ENCODE measurements around the gene YKT6.

YKT6 gene

GRCh38 chr7:44220358-44221112, 19.8 kb downstream of the YKT6 start:
- no peak for DNase-seq

DNA sequence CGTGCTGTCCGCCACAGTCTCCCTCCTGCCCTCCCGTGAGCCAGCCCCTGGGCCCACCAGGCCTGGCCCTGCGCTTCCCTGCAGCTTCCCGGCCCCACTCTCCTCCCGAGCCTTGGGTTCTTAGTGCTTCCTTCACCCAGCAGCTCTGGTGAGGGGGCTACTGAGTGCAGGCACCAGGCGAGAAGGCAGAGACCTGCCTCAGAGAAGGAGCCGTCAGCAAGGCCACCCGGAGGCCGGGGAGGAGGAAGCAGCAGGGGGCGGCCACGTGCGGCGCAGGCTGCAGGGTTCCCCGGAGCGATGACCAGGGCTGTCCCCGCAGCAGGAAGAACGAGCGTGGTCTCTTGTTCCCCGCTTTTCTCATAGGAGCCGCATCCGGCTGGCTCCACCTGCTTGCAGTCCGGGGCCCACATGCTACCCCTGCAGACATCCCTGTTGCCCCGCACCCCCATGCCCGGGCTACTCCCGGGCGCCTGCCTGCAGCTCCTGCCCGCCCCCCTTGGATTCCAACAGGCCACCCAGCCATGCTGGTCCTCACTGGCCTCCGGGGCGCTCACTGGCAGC, 20.5 kb downstream of the YKT6 start:
- DNase-seq, result no peak

DNA sequence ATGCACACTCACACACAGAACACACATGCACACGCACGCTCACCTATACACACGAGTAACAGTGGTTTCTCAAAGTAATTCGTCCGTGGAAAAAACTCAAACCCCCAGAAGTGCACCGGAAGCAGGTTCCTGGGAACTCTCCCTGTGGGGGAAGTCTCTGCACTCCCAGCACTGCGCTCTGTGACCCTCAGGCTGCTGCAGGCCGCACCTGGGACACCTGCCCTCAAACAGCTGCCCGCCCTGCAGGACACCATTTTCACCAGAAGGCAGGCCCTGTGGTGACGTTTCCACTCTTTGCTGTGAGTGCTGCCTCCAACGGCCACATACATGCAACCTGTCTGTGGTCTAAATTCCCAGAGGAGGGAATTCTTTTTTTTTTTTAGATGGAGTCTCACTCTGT, 21.3 kb downstream of the YKT6 start:
- no peak for DNase-seq

GRCh38 chr7:44222776-44223261, 22.0 kb downstream of the YKT6 start:
- DNase-seq, result no peak

DNA sequence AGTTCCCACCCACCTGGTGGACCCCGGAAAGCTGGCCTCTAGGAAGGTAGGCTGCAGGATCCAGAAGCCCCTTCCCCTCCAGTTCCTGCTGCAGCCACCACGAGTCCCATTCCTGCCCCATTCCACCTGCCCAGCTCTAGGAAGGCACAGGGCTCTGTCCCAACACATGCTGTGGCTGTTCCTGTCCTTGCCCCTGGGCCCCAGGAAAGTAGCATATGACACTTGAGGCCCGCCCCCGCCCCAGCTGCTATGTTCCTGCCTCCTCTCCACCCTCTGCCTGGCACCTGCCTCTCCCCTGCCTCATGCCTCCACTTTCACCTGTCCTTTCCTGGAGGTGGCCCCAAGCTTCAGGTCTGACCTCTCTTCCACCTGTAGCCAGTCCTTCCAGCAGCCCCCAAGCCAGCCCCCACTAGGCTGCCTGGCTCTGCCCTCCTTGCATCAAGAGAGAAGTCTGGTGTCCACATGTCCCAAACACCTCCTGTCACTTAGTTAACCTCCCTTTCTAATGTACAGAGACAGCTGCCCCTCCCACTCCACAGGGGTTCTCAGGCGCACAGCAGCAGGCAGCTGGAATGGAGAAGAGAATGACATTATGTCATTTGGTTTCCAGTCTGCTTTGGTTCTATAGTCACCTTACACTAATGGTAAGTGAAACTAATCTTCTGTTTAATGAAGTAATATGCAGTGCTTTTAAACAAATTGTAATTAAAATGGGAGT, 22.7 kb downstream of the YKT6 start:
- DNase-seq, result no peak

DNA sequence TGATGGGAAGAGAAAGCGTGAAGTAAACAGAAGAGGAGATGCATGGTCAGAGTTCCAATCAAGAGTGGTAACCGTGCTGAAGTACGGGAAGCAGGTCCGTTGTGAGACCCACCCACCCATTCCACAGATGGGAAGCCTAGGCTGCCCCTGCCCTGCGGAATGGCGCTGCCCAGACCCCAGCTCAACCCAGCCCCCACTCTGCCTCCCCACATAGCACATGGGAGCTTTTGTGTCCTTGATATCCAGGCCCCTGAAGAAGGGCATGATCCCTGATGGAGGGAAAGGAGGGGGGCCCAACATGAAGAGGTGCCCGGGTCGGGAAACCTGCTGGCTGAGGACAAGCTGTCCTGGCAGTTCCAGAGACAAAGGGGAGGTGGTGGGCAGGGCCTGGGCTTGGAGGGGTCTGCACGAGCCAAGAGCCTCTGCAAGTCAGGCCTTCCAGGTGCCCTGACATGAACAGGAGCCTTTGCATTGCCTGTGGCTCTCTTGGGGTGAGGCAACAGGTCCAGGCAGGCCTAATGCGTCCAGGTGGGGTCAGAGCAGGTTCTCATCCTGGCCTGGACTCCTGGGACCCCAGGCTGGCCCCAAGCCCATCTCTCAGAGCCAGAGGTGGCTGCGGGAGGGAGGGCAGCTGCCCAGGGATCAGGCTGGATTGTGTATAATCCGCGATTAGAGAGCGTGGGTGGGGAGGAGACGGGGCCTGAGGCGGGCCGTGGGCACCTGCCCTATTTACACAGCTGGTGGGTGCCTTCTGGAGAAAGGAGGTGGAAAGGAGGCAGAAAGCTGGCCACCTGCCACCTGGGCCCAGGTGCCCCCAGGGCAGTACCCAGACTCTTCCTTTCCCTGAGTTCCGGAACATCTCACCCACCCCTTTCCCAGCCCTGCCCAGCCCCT, 23.5 kb downstream of the YKT6 start:
- DNase-seq, result no peak

GRCh38 chr7:44224974-44225565, 24.3 kb downstream of the YKT6 start:
- no peak for DNase-seq

- DNase-seq, result no peak
Observed at GRCh38 chr7:44225566-44226395, 25.0 kb downstream of the YKT6 start.

DNA sequence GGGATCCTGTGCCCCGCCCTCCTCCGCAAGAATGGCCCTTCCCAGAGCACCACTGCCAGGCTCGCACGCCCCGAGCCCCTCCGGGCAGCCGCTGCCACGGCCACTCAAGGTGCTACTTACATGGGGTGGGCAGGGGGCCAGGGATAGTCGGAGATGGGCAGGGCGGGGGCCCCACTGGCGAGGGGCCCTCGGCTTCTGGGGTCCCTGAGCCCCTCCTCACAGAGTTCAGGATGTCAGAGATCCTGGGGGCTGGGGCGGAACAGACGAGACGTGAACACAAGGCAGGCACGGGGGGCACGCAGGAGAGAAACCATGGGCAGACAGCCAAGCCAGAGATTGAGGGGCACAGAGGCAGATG, 25.6 kb downstream of the YKT6 start:
- DNase-seq, result no peak

GRCh38 chr7:44227911-44228310, 27.1 kb downstream of the YKT6 start:
- DNase-seq, result no peak

DNA sequence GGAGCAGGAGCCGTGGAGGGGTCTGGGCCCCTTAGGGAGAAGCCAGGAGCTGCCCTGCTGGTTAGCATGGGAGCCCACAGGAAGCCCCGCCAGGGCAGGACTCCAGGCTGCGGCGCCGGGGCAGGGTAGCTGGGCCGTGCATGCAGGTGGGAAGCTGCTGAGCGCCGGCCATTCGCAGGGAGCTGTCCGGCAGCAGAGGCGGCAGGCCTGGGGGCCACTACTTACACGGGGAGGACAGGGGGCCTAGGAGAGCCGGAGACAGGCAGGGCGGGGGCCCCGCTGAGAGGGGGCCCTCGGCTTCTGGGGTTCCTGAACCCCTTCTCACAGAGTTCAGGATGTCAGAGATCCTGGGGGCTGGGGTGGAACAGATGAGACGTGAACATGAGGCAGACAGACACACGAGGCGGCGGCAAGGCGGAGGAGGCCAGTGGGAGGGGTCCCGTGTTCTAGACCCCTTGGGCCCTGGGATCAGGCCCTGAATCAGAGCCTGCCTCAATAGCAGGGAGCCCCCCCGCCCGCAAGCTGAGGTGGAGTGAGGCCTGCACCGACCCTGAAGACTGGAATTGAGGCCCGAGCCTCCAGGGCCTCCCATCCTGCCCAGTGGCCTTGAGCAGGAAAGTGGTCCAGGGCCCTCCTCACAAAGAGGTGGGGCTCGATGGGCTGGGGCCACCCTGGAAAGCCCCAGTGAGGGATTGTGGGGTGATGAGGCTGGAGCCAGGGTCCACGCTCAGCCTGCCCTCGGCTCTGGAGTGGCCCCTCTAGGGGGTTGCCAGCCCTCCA, 28.0 kb downstream of the YKT6 start:
- DNase-seq, result no peak

- DNase-seq, result no peak
Observed at GRCh38 chr7:44229546-44230105, 28.8 kb downstream of the YKT6 start.

DNA sequence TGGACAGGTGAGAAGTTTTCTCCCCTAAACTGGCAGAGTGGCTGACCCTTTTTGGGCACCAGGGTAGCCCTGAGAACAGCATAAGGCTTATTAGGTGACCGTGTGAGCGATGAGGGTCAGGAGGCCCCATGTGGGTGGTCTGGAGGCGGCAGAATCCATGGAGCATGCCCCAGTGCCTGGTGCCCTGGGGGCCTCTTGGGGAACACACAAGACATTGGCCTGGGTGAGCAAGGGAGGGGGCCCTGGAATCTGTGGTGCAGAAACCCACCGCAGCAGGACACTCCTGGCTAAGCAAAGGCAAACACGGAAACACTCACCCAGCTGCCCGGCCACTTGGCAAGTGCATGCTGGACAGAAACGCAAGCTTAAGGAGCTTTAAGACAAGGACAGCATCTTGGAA, 29.5 kb downstream of the YKT6 start:
- DNase-seq, result no peak

DNA sequence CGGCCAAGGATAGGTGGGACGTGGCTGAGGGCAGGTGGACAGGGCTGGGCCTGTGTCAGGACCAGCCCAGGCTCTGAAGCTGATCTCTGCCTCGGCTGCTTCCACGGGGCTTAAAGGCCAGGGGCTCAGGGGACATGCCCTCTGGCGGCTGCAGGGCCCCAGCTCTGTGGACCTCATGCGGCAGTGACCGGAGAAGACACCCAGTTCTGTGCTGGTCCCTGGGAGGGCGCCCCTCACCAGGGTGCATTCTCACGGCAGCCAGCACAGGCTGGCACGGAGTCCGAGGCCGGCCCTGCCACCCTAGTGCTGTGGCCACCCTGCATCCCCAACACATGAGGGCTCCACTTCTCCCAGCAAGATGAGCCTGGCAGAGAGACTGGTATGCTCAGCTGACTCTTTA, 30.3 kb downstream of the YKT6 start:
- no peak for DNase-seq

DNA sequence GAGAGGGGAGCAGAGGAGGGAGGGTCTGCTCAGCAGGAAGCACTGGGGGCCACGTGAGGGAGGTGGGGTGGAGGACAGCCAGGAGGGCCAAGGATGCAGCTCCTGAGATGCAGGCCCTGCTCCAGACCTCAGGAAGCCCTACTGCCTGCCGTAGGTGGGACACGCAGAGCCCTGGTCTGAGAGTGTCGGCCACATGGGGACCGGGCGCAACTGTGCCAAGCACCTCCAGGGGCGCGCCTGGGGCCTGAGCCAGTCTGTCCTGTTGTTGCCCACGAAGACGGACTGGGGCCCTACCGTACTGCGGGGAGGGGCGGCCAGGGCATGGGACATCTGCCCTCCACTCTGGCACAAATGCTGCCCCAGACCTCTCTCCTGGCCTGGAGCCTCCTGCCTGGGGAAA, 31.6 kb downstream of the YKT6 start:
- DNase-seq, result no peak

DNA sequence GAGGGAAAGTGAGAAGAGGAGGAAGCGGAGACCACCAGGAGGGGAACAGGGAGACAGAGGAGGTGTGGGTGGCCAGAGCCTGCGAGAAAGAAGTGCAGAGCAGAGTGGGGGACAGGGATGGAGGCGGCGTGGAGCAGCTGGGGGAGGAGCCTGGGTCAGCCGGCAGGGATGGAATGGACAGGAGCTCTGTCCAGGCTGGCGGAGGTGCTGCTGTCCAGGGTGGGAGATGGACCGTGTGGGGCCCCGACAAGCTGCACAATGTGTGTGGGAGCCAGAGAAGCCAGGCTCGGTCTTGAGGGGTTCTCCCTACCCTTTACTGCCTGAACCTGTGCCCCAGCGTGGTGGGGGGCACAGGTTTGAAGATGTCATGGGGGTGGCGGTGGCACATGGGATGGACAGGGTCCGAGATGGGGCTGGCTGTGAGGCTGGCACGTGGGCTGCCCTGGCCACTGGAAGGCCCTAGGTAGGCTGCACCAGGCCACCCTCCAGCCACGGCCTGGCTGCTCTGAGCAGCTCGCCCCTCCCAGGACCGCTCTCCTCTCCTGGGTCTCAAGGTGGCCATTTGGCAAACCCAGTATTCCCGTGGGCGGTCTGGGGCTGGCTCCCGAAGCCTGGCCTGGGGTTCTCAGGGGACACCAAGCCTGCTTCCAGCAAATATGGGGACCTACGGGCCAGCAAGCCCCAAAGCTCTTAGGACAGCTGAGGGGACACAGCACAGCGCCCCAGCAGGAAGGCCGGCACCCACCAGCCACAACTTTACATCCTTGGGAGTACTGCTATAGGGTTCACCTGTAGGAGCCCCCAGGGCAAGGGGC, 32.3 kb downstream of the YKT6 start:
- no peak for DNase-seq

DNA sequence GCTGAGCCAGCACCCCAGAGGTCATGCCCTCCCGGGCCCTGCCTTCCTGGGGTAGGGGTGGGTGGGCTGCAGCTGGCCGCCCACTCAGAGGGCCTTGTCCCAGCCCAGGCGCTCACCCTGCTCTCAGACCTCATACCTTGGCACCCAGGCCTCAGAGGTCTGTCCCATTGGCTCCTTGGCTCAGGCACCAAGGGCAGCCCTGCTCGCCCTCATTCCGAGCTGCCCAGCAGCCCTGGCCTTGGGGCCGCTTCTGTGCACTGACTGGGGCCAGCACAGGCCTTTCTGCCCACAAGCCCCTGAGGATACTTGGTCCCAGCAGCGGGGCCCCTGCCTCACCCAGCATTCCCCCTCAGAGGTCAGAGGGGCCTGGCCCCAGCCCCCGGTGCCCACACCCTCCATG, 34.3 kb downstream of the YKT6 start:
- no peak for DNase-seq

GRCh38 chr7:44235582-44236332, 35.0 kb downstream of the YKT6 start:
- no peak for DNase-seq

DNA sequence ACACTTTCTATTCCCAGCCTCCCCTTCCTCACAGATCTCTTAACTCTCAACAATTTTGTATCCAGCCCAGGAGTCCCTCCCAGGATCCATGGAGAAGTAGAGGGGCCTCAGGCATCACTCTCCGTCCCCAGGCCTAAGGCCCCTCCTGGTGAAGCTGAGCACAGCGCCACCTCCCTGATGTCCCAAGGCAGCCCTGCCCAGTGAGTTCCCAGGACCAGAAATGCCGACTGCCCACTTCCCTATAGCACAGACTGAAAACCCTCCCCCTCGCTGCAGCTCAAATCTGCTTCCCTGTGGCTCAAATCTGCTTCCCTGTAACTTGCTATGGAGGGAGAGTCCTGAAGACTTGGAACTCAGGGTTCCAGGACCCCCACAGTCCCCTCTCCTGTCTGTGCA, 35.6 kb downstream of the YKT6 start:
- no peak for DNase-seq
